DND-41 (cell line): ENCODE results near the gene DSCAML1.

Experiments used
- ATAC-seq: fragments of 200-7000 bp; cut with Tn5 transposase; 3 replicates; pipeline ENCODE4 v1.9.1; 2021; ENCODE audit warnings: low read depth; ENCODE audit not compliant: insufficient read depth
- DNase-seq: peaks from one replicate; pipeline ENCODE4 v3.0.0-alpha.2; 2020
- H2AFZ ChIP-seq: 2 replicates; pipeline ENCODE4 v1.6.0; 2012; ENCODE audit warnings: low read depth, low read length
- H3K27ac ChIP-seq: 2 replicates; pipeline ENCODE4 v1.5.1; 2012; ENCODE audit warnings: low read length, inconsistent platforms
- H3K27me3 ChIP-seq: fragments of 200-600 bp; sonication (generic); 2 replicates; pipeline ENCODE4 v1.6.0; 2012; ENCODE audit warnings: low read length, mild to moderate bottlenecking, inconsistent platforms; ENCODE audit not compliant: insufficient read depth, poor library complexity
- H3K36me3 ChIP-seq: 2 replicates; pipeline ENCODE4 v1.5.1; 2012; ENCODE audit warnings: low read length, inconsistent platforms; ENCODE audit not compliant: insufficient read depth
- H3K4me1 ChIP-seq: 2 replicates; pipeline ENCODE4 v1.5.1; 2012; ENCODE audit warnings: mild to moderate bottlenecking, low read length; ENCODE audit not compliant: insufficient read depth
- H3K4me2 ChIP-seq: 2 replicates; pipeline ENCODE4 v1.6.0; 2012; ENCODE audit warnings: mild to moderate bottlenecking, moderate library complexity, low read length, inconsistent platforms; ENCODE audit not compliant: insufficient read depth
- H3K4me3 ChIP-seq, 2 experiments: fragments of 200-600 bp in 1 of 2; shearing (Covaris generic) in 1 of 2; 2 replicates each; pipeline ENCODE4 v1.5.1; 2012 to 2016; ENCODE audit warnings: inconsistent platforms in 2 of 2, low read length in 2 of 2, mild to moderate bottlenecking in 2 of 2, low read depth in 1 of 2, moderate library complexity in 1 of 2
- H3K79me2 ChIP-seq: 2 replicates; pipeline ENCODE4 v1.6.0; 2012; ENCODE audit warnings: low read length, inconsistent platforms; ENCODE audit not compliant: insufficient read depth
- H3K9ac ChIP-seq: 2 replicates; pipeline ENCODE4 v1.6.0; 2012; ENCODE audit warnings: low read depth, mild to moderate bottlenecking, inconsistent platforms, low read length, moderate library complexity
- H3K9me3 ChIP-seq: 2 replicates; pipeline ENCODE4 v1.5.1; 2012; ENCODE audit warnings: low read length, moderate library complexity, mild to moderate bottlenecking, inconsistent platforms; ENCODE audit not compliant: insufficient read depth, severe bottlenecking
- H4K20me1 ChIP-seq: 2 replicates; pipeline ENCODE4 v1.6.0; 2012; ENCODE audit warnings: low read length; ENCODE audit not compliant: insufficient read depth
- EZH2 ChIP-seq: IDR thresholded peaks from 3 replicates; pipeline ENCODE4 v1.6.1; 2012; ENCODE audit warnings: borderline replicate concordance, low read depth, mild to moderate bottlenecking, moderate library complexity, low read length, inconsistent platforms; ENCODE audit not compliant: severe bottlenecking
- TF ChIP-seq, protein P1 (sequence below): IDR thresholded peaks from 2 replicates; pipeline ENCODE4 v1.5.1; 2012; ENCODE audit warnings: borderline replicate concordance, low read length, moderate library complexity, mild to moderate bottlenecking; ENCODE audit not compliant: poor library complexity, severe bottlenecking; ENCODE audit errors: extremely low read depth

DSCAML1 gene

GRCh38 chr11:117606211-117606610 is 190.8 kb downstream of the DSCAML1 start:
- Histone ChIP-seq H3K4me3 (no peak overlapping the region), H3K9me3 (no peaks in the 10 kb centered on the region), H4K20me1 (peaks cover 16% of the 10 kb centered on the region), H3K36me3 (no peaks in the 10 kb centered on the region), H3K4me1 (no peaks in the 10 kb centered on the region), H3K79me2 (no peaks in the 10 kb centered on the region), H3K27me3 (no peaks in the 10 kb centered on the region), H3K4me2 (no peak overlapping the region), H2AFZ (no peak overlapping the region), H3K9ac (no peak overlapping the region), H3K27ac (no peak overlapping the region)
- no peak for DNase-seq
- no peak for TF ChIP-seq EZH2
- TF ChIP-seq, protein P1, sequence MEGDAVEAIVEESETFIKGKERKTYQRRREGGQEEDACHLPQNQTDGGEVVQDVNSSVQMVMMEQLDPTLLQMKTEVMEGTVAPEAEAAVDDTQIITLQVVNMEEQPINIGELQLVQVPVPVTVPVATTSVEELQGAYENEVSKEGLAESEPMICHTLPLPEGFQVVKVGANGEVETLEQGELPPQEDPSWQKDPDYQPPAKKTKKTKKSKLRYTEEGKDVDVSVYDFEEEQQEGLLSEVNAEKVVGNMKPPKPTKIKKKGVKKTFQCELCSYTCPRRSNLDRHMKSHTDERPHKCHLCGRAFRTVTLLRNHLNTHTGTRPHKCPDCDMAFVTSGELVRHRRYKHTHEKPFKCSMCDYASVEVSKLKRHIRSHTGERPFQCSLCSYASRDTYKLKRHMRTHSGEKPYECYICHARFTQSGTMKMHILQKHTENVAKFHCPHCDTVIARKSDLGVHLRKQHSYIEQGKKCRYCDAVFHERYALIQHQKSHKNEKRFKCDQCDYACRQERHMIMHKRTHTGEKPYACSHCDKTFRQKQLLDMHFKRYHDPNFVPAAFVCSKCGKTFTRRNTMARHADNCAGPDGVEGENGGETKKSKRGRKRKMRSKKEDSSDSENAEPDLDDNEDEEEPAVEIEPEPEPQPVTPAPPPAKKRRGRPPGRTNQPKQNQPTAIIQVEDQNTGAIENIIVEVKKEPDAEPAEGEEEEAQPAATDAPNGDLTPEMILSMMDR, result no peak
- no peak for ATAC-seq

DNA sequence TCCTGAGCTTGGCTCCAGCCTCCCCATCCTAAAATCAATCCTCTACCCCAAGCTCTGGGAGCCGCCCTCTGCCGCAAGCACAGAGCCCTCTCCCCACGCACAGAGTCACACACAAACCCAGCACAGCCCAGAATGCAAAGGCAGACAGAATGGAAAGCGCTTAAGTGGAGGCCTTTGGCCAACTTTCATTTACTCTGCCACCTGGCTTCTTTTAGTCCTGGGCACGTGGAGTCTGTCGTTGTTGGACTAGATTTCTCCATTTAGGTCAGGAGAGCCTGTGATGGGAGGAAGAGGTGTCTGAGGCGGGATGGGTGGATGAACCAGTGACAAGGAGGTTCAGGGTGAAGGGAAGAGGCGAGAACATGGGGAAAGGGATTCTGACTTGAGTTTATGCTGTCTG is 191.7 kb downstream of the DSCAML1 start:
- Histone ChIP-seq H3K4me2 (no peak overlapping the region), H3K79me2 (no peaks in the 10 kb centered on the region), H4K20me1 (peaks cover 18% of the 10 kb centered on the region), H3K4me3 (no peak overlapping the region), H3K9me3 (no peaks in the 10 kb centered on the region), H3K36me3 (no peaks in the 10 kb centered on the region), H2AFZ (no peak overlapping the region), H3K27ac (no peak overlapping the region), H3K4me1 (no peaks in the 10 kb centered on the region), H3K9ac (no peak overlapping the region), H3K27me3 (no peaks in the 10 kb centered on the region)
- DNase-seq (no peak), ATAC-seq (no peak)
- TF ChIP-seq EZH2, result no peak
- TF ChIP-seq, protein P1, result no peak

DNA sequence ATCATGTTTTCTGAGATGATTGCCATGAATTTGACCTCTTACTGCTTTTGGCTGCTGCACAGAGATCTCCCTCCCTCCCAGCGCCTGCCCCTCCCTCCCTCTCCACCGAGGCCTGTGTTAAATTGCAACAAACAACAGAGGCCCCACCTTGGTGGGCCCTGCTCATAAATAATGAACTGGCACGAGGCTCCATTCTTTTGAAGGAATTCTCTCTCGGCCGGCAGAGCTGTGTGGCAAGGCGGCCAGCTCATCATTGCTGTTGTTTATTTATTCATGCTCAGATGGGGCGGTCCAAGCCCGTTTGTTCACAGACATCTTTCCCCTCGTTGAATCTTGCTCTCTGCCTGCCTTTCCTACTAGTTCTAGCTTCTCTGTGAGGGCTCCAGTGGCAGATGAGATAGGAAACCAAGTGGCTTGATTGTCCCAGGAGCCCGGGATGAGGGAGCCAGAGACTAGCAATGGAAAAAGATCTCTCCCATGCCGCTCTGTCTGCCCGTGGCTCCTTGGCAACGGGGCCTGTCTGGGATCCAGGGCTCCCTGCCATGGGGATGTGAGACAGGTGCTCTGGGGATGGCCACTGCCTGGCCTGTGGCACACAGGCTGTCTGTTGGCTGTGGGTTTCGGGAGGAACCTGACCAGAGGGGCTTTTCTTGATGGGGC is 192.6 kb downstream of the DSCAML1 start:
- H3K27ac ChIP-seq, result no peak overlapping the region
- H3K4me1 ChIP-seq, result no peaks in the 10 kb centered on the region
- H3K79me2 ChIP-seq, result no peaks in the 10 kb centered on the region
- no peak overlapping the region for H3K4me2 ChIP-seq
- ATAC-seq, result no peak
- H3K36me3 ChIP-seq, result no peaks in the 10 kb centered on the region
- no peak for DNase-seq
- H3K27me3 ChIP-seq, result no peaks in the 10 kb centered on the region
- TF ChIP-seq EZH2, result no peak
- TF ChIP-seq, protein P1, result no peak
- no peaks in the 10 kb centered on the region for H3K9me3 ChIP-seq
- no peak overlapping the region for H3K9ac ChIP-seq
- no peak overlapping the region for H3K4me3 ChIP-seq
- no peak overlapping the region for H2AFZ ChIP-seq
- H4K20me1 ChIP-seq, result peaks cover 25% of the 10 kb centered on the region

DNA sequence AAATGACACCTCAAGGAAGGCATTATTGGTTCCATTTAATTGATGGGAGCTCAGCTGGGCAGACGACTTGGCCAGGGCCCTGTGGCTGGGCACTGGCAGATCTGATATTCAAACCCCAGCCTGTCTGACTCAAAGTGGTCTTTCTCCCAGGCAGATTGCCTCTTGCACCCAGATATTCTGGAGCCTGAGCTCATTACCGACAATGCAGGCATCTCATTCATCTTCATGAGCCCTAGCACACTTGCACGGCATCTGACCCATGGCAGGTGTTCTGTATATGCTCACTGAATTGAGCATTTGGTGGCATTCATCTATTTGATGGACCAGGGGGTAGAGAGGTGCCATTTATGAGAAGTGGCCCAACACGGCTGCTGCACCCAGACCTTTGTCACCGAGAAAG is 193.1 kb downstream of the DSCAML1 start:
- peaks cover 25% of the 10 kb centered on the region for H4K20me1 ChIP-seq
- no peaks in the 10 kb centered on the region for H3K36me3 ChIP-seq
- TF ChIP-seq, protein P1, result no peak
- TF ChIP-seq EZH2, result no peak
- H3K4me1 ChIP-seq, result no peaks in the 10 kb centered on the region
- H3K27ac ChIP-seq, result no peak overlapping the region
- no peaks in the 10 kb centered on the region for H3K9me3 ChIP-seq
- ATAC-seq (no peak), DNase-seq (no peak)
- no peak overlapping the region for H3K9ac ChIP-seq
- H3K27me3 ChIP-seq, result no peaks in the 10 kb centered on the region
- no peak overlapping the region for H3K4me3 ChIP-seq
- H2AFZ ChIP-seq, result no peak overlapping the region
- no peak overlapping the region for H3K4me2 ChIP-seq
- no peaks in the 10 kb centered on the region for H3K79me2 ChIP-seq
